GM21529 (cell line): ENCODE results near the gene WASHC2C.
"Not testable (repeated sequence)": the region's sequence is repeated elsewhere in the genome, so short reads cannot be mapped to it uniquely, and the experiment has no call there.

Source experiments
- ATAC-seq: cut with Tn5 transposase; IDR thresholded peaks from one replicate; pipeline ENCODE4 v1.9.1; 2021; ENCODE audit not compliant: unreplicated experiment

WASHC2C gene, protein sequence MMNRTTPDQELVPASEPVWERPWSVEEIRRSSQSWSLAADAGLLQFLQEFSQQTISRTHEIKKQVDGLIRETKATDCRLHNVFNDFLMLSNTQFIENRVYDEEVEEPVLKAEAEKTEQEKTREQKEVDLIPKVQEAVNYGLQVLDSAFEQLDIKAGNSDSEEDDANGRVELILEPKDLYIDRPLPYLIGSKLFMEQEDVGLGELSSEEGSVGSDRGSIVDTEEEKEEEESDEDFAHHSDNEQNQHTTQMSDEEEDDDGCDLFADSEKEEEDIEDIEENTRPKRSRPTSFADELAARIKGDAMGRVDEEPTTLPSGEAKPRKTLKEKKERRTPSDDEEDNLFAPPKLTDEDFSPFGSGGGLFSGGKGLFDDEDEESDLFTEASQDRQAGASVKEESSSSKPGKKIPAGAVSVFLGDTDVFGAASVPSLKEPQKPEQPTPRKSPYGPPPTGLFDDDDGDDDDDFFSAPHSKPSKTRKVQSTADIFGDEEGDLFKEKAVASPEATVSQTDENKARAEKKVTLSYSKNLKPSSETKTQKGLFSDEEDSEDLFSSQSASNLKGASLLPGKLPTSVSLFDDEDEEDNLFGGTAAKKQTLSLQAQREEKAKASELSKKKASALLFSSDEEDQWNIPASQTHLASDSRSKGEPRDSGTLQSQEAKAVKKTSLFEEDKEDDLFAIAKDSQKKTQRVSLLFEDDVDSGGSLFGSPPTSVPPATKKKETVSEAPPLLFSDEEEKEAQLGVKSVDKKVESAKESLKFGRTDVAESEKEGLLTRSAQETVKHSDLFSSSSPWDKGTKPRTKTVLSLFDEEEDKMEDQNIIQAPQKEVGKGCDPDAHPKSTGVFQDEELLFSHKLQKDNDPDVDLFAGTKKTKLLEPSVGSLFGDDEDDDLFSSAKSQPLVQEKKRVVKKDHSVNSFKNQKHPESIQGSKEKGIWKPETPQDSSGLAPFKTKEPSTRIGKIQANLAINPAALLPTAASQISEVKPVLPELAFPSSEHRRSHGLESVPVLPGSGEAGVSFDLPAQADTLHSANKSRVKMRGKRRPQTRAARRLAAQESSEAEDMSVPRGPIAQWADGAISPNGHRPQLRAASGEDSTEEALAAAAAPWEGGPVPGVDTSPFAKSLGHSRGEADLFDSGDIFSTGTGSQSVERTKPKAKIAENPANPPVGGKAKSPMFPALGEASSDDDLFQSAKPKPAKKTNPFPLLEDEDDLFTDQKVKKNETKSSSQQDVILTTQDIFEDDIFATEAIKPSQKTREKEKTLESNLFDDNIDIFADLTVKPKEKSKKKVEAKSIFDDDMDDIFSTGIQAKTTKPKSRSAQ (N-terminal part only)

DNA sequence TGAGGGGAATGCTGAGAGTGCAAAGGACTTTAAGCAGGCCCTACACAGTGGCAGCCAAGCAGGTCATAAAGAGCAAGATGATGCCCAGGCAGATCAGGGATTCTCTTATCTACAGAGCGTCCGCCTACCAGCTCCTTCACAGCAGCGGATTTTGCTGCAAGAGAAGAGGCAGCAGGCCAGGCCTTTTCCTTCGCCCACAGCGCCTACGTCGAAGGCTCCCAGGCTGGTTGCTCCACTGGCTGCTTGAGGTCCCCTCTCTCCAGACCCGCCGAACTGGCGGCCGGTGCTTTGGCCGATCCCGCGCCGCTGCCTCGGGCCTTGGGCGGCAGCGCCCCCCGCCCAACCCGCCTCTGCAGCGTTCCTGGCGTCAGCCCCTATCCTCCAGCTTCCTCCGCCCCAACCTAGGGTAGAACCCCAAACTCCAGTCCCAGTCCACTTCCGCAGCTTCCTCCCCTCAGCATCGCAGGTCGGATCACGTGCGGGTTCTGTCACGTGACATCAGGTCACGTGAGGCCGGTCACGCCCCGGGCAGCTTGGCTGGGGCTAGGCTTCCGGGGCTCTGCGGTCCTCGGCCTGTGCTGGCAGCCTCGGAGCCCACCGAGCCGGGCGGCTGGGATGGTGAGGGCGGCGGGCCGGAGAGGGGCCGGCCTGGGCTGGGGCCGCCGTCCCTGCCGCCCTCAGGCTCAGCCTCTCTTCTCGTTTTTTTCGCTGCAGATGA, at the start of gene WASHC2C:
WASHC2C (plus strand) TSS at position 564 of the 718 bp plus-strand sequence; CDS start at position 616, 52 bp downstream.
- peak; percentile 94 for ATAC-seq

DNA sequence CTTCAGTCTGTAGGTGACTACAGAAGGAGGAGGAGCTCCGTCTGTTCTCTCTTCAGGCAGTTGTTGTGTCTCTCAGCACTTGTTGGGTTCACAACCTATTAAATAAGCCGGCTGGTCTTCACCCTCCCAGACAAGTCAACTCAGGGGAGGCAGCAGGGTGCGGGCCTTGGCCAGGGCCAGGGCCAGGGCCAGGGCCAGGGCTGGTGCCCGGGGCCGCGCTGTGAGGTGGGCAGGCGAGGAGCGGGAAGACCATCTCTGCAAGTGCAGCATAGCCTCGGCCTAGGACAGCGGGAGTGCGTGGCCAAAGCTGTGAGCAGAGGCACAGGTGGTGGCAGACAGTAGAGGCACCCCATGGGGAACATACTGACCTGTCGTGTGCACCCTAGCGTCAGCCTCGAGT, 48.6 kb upstream of the WASHC2C start:
- not testable (repeated sequence) for ATAC-seq

DNA sequence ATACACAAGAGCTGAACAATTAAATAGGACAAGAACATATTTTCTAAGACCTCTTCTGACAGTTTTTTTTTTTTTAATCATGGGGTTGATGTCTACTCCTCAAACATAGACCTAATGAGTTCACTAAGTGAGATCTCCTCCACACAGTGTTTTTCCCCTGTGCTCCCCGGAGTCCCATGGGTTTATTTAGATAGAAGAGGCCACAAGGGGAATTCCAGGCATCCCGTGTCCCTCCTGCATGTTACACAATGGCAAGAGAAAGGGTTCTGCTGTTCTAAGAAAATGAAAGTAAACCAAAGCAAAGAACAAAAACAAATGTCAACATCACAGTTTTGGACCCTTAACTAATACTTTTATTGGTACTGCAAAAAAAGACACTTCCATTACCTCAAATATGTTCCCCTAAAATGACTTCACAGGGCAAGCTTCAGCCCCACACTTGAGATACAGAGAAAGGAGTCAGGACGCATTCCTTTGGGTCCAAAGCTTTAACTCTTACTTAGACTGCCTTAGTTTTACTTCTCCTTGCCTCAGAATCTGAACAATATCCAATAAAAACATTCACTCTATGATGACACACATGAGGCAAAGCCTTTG, 16.8 kb upstream of the WASHC2C start:
- peak; percentile 94 for ATAC-seq

DNA sequence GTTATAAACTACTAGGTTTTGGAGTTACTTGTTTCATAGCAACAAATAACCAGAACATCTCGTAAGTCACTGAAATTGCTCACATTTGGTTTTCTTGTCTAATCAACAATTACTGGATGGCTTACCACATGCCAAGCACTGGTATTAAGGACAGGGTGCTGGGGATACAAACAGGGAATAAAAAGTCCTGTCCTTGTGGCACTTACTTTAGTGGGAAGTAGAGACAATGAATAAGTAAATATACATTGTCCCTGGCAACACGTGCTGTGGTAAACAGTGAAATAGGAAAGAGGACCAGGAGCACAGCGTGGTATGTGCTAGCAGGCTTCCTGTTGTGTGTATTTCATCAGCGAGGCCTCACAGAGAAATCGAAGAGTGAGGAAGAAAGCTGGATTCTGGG, 15.8 kb upstream of the WASHC2C start:
- ATAC-seq, result not testable (repeated sequence)

DNA sequence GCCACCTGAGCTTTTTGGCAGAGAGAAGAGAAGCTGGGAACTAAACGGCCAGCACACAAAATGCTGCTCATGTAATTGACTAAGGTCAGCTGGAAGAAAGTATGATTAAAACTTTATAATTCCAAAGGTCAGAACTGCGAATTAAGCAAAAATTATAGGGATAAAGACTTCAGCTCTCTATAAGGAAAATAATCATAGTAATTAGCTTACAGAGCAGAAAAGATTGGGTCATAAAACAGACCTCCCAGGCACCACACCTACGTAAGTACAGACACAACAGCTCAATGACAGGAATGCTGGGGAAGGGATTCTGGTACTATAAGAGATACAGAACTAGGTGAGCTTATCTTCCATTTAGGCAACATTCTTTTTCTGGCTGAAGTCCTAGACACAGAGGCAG, 10.0 kb upstream of the WASHC2C start:
- not testable (repeated sequence) for ATAC-seq

DNA sequence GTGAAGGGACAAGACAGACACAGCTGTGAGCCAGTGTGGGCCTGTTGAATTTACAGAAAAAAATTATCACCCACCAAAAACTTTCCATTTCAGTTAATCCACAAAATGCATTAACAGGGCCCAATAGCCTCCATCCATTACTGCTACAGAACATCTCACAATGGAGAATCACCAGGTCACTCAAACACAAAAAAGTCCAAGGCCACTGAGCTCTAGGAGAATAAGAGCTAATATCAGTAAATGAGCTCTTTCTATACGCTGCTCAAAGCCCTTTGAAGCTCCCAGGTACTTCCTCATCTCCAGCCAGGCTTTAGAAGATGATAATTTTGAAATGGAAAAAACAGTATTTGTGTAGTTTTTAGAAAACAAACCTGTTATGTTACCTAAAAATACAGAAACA, 9.4 kb upstream of the WASHC2C start:
- ATAC-seq, result not testable (repeated sequence)

DNA sequence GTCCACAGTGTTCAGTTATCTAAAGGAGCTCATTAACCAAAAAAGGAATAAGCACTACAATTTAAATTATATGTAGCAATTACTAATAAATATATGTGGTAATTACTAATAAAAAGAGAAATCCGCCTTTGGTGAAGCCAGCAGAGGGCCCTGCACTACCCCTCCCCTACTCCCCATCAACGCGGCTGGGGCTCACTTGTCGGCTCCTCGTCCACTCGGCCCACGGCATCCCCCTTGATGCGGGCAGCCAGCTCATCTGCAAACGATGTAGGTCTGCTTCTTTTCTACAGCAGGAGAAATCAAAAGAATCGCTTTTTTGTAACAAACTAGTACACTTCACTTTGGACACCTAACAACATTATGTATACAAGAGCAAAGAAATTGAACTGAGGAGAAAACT, 5.6 kb upstream of the WASHC2C start:
- not testable (repeated sequence) for ATAC-seq

DNA sequence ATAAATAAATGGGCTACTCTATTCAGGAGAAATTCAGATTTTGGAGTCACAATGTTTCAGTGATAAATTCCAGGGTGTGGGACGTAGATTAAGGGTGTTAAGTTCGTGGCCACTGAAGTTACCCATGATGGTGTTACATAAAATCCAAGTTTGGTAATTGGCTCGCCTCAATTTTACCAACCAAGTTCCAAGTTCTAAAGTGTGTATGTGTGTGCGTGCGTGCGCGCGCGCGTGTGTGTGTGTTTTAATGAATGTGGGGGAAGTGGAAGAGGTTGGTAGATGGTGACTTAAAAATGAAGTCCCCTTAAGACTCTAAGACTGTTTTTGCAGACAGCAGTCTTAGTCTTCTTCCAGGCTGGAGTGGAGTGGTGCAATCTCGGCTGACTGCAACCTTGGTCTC, 3.2 kb upstream of the WASHC2C start:
- ATAC-seq, result not testable (repeated sequence)

DNA sequence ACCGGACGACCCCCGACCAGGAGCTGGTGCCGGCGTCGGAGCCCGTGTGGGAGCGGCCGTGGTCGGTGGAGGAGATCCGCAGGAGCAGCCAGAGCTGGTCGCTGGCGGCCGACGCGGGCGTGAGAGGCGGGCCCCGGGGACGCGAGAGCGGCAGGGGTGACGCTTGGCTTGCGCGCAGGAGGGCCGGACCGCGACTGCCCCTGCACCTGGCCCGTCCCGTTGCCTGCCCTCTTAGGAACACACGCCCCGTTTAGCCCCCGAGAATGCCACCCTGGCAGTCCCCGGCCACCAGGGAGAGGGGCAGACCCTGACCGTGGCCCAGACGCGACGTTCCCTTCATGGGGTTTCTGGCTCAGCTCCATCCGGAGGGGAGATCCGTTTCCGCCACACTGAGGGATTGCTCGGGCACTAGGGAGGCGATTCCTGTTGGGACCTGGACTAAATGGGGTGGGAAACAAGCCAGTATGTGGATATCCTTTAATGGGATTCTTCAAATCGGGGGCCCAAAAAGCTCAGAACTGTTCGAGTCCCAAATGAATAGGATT, 427 bp downstream of the WASHC2C start:
- peak; percentile 61 for ATAC-seq

DNA sequence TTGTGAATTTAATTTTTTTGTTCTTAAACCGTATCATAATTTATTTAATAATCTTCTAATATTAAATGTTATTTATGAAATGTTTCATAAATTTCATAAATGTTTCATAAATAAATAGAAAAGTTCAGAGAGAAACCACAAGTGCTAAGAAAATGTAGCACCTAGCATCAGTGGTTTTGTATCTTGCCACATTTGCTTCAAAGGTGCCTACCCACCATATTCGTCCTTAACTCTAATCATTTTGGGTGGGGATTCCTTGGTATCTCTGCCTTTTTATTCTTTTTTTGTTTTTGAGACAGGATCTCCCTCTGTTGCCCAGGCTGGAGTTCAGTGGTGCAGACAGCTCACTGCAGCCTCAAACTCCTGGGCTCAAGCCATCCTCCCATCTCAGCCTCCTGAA, 7.4 kb downstream of the WASHC2C start:
- ATAC-seq, result not testable (repeated sequence)

DNA sequence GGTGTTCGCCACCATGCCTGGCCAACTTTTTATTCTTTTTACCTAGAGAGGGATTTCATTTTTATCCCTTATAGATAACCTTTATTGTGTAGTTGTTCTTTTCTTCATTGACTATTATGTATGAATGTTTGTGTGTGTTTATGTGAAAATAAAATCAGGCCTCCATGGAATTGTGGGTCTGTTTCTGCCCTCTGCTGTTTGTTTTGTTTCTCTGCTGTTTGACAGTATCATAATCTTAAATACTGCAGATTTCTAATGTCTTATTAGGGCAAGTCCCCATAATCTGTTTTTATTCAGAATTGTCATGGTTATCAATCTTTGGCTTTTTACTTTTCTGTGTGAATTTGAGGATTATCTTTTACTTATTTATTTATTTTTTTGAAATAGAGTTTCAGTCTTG, 7.8 kb downstream of the WASHC2C start:
- not testable (repeated sequence) for ATAC-seq

DNA sequence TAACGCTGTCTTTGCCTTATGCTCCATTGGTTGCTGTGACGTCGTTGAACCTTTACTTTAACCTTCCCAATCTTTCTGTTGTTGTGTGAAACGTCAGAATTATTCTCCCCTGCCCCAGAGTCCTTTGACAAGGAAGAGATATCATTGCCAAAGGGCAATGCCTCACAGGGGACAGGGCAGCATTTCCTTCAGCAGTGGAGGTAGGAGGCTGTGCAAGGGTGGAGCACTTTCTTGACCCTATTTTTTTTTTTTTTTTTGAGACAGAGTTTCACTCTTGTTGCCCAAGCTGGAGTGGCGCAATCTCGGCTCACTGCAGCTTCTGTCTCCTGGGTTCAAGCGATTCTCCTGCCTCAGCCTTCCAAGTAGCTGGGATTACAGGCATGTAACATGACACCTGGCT, 14.5 kb downstream of the WASHC2C start:
- not testable (repeated sequence) for ATAC-seq

DNA sequence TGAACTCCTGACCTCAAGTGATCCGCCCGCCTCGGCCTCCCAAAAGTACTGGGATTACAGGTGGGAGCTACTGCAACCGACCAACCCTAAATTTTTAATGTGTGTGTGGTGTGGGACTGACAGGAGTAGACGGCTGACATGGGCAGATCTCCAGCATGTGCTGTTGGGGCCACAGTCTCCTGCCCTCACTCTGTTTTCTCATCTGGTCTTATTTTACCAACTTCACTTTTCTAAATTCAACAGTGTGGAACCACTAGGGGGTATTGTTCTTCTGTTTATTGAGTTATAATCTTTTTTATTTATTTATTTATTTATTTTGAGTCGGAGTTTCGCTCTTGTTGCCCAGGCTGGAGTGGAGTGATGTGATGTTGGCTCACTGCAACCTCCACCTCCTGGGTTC, 14.9 kb downstream of the WASHC2C start:
- not testable (repeated sequence) for ATAC-seq

DNA sequence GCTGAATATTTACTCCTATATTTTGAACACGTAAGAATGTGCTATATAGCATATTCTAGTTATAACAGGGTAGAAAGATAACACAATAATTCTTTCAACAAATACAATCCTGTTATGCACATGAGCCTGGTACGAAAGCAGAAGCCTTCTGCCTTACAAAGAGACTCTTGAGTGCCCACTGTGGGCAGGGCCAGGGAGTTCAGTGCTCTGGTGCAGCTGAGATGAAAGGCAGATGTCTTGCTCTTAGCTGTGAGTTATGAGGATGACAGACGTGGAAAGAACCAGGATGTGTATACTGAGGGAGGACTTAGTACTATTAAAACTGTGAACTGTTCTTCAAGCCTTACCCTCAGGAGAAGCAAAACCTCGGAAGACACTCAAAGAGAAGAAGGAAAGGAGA, 24.1 kb downstream of the WASHC2C start:
- not testable (repeated sequence) for ATAC-seq

DNA sequence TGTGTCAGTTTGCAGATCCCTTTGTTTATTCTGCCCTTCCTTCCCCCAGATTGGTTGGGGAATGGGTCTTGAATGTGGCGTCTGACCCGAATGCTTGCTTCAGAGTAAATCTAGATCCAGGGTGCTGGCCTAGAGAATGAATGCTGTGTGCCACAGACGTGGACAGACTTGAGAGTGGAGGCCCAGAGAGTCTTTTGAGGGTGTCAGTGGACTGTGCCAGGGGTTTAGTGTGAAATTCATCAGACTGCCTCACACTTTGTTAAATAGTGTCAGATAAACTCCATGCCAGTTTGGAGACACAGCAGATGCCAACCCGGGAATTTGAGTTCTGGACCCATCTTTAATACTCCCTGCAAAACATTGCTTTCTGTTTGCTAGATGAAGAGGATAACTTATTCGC, 25.1 kb downstream of the WASHC2C start:
- not testable (repeated sequence) for ATAC-seq

DNA sequence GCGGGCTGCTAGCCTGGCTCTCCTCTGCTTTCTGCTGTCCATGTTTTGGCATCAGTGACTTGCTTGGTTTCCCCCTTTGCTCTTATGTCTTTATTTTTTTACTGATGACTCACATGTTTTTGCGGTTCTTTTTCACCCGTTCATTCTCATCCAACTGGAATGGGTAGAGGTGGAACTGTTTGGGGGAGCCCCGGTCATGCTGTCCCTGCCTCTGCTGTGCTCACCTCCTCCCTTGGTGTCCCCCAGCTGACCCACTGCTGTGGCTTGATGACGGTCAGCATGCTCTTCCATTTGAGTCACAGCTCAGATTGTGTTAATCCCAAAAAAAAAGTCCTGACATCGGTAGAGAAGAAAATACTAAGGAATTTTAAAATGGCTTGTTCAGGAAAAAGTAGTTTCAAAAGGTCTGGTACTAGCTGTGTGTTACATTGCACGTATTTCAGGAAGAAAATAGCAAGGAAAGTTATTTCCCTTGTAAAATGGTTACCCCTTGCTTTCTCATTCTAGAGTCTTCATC, 27.0 kb downstream of the WASHC2C start:
- ATAC-seq, result not testable (repeated sequence)

DNA sequence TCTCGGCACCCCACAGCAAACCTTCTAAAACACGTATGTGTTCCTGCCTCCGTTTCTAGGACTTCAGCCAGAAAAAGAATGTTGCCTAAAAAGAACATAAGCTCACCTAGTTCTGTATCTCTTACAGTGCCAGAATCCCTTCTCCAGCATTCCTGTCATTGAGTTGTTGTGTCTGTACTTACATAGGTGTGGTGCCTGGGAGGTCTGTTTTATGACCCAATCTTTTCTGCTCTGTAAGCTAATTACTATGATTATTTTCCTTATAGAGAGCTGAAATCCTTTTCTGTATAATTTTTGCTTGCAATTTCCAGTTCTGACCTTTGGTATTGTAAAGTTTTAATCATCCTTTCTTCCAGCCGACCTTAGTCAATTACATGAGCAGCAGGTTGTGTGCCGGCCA, 28.0 kb downstream of the WASHC2C start:
- ATAC-seq, result not testable (repeated sequence)

DNA sequence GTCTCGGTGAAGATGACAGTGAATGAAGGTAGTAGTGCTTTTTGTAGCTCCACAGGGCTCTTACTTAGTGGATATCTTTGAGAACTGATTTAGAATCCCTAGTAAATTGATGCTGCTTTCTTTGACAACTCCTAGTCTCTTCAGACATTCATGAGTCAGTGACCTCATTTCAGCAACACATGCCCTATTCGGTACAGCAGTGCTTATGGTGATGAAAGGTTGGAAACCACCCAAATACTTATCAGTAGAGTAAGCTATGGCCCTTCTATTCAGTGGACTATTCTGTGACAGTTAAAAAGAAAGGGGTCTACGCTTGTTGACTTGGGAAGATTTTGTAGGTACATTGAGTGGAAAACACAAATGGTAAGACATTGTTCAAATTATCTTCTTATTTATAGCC, 29.0 kb downstream of the WASHC2C start:
- ATAC-seq, result not testable (repeated sequence)

DNA sequence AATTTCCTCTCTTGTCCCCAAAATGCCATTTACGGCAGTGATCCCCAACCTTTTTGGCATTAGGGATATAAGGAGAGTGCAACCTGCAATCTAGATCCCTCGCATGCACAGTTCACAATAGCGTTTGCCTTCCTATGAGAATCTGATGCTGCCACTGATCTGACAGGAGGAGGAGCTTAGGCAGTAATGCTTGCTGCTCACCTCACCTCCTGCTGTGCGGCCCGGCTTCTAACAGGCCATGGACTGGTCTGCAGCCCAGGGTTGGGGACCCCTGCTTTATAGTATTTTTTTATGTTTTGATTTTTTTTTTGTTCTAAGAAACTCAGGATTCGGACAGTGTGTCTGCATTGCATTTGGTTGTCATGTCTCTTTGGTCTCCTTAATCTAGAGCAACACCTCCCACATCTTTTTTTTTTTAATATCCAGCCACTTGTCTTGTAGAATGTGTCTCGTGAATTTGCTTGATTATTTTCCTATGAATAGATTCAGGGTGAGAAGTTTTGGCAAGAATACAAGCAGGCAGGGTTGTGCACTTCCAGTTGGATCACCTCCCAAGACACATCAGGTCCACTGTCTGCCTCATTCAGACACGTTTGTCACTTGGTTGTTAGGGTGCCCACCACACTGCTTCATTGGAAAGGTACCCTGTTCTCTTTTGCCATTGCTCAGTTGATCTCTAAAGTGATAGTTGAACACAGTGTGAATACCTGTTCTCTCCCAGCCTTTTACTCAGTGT, 30.8 kb downstream of the WASHC2C start:
- not testable (repeated sequence) for ATAC-seq
